Retinal pigment epithelial cell (primary cell): Measurements from ENCODE around the gene RPH3AL.

Experiments used
- DNase-seq: peaks from one replicate; pipeline ENCODE4 v3.0.0-alpha.2; 2010; ENCODE audit warnings: low read depth
- H3K4me3 ChIP-seq: 2 replicates; pipeline ENCODE4 v1.5.1; 2011; ENCODE audit warnings: mild to moderate bottlenecking, low read length, control low read depth, moderate library complexity
- TF ChIP-seq, protein P1 (sequence below): conservative IDR thresholded peaks from 2 replicates; pipeline ENCODE4 v1.5.1; 2011; ENCODE audit warnings: low read depth, low read length, control low read depth, inconsistent platforms

Gene RPH3AL

DNA sequence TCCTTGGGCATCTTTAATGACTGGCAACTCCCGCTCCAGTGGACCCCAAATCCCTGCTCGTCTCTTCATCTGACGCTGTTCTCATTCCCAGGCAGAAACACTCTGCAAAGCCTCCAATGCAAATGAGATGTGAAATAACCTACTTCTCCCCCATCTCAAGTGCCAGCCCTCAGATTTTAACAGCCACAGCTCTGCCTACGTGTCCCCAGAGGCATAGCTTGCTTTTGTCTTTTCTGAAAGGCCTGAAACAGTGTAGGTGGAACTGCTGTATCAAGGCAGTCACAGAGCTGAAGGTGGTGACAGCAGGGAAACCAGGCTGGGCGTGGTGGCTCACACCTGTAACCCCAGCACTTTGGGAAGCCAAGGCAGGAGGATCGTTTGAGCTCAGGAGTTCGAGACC is 14.7 kb downstream of the RPH3AL start:
- DNase-seq = no peak
- no peak overlapping the region for H3K4me3 ChIP-seq
- TF ChIP-seq, protein P1, sequence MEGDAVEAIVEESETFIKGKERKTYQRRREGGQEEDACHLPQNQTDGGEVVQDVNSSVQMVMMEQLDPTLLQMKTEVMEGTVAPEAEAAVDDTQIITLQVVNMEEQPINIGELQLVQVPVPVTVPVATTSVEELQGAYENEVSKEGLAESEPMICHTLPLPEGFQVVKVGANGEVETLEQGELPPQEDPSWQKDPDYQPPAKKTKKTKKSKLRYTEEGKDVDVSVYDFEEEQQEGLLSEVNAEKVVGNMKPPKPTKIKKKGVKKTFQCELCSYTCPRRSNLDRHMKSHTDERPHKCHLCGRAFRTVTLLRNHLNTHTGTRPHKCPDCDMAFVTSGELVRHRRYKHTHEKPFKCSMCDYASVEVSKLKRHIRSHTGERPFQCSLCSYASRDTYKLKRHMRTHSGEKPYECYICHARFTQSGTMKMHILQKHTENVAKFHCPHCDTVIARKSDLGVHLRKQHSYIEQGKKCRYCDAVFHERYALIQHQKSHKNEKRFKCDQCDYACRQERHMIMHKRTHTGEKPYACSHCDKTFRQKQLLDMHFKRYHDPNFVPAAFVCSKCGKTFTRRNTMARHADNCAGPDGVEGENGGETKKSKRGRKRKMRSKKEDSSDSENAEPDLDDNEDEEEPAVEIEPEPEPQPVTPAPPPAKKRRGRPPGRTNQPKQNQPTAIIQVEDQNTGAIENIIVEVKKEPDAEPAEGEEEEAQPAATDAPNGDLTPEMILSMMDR = no peak

GRCh38 chr17:337453-337852 is 15.2 kb downstream of the RPH3AL start:
- TF ChIP-seq, protein P1 = no peak
- no peak overlapping the region for H3K4me3 ChIP-seq
- no peak for DNase-seq

DNA sequence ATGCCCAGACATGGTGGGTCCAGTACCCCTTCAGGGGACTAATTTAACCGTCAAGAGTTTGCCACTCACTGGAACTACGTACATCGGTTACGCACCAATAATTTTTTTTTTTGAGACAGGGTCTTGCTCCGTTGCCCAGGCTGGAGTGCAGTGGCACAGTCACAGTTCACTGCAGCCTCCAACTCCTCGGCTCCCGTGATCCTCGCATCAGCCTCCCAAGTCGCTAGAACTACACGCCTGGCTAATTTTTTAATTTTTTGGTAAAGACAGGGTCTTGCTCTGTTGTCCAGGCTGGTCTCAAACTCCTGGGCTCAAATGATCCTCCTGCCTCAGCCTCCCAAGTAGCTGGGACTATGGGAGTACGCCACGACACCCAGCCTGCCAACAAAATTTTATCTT is 15.6 kb downstream of the RPH3AL start:
- TF ChIP-seq, protein P1 = no peak
- no peak overlapping the region for H3K4me3 ChIP-seq
- no peak for DNase-seq

DNA sequence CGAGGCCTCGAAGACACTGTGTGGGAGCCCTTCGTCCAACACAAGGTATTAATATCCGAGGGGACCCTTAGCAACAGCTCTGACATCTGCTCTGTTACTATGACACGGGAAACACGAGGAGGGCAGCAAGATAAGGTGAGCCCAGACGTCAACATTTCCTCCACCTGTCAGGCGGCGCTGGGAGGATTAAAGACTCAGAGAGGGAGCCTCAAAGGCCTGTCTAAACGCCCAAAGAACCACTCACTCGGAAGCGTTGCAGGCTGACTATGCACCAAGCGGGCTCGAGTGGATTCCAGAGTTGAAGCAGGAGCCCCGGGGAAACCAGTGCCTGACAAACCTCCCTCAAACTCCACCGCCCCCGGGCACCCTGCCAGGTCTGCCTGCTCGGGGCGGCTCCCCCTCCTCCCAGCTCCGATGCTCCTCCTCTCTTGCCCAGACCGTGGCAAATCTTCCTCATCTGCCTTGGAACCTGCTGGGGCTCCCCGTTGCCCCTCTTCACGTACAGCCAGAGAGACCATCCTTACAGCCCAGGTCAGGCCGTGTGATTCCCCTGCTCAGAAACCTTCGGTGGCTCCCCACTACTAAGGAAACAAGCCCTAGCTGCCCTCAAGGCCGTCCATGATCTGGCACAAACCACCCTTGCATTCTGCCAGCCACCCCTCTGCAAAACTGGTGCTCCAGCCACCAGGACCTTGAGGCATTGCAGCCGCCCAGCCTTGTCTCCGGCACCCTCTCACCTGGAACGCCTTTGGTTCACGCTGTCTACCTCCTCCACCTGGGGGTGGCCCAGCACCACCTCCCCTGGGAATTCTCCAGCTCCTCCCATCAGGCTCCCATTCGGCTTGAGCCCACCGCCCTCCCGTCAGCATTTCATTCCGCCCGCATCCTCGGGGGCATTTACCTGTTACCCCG is 16.2 kb downstream of the RPH3AL start:
- DNase-seq = no peak
- H3K4me3 ChIP-seq = no peak overlapping the region
- TF ChIP-seq, protein P1 = no peak

DNA sequence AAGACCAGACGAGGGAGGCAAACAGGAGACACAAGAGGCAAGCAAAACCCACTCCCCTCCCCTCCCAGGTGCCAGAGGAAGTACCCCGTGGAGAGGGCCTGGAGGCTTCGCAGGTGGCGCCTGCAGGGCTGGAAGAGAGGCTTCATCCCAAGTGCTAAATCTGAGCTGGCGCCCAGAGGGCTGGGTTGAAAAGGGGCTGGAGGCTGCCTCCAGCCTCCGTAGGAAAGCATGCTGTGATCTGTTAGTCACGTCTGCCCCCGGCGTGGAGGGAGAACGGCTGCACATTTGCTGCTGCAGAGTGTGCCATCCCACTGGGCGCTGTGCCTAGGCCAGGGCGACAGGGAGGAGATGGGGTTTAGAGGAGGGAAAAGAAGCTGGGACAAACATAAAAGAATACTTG is 16.9 kb downstream of the RPH3AL start:
- H3K4me3 ChIP-seq = no peak overlapping the region
- TF ChIP-seq, protein P1 = no peak
- no peak for DNase-seq

- no peak for DNase-seq
- TF ChIP-seq, protein P1 = no peak
- H3K4me3 ChIP-seq = no peak overlapping the region
These were observed 17.6 kb downstream of the RPH3AL start for GRCh38 chr17:334974-335481.
